GM20000 (cell line): ENCODE data around the gene DCC.

Source experiments
- DNase-seq: peaks from one replicate; pipeline ENCODE4 v3.0.0; 2012; ENCODE audit warnings: low spot score
- CTCF ChIP-seq: IDR thresholded peaks from 2 replicates; pipeline ENCODE4 v1.5.1; 2012; ENCODE audit warnings: mild to moderate bottlenecking, control low read depth; ENCODE audit errors: extremely low read depth, missing control alignments

DCC gene

GRCh38 chr18:53266850-53267249 lies 926.9 kb downstream of the DCC start:
- TF ChIP-seq CTCF = no peak

GRCh38 chr18:53268455-53268854 lies 928.5 kb downstream of the DCC start:
- DNase-seq = no peak
- TF ChIP-seq CTCF = no peak

More at GRCh38 chr18:53266850-53267249, 926.9 kb downstream of the DCC start:
- DNase-seq = no peak

GRCh38 chr18:53281406-53281805 lies 941.4 kb downstream of the DCC start:
- no peak for DNase-seq
- no peak for TF ChIP-seq CTCF

GRCh38 chr18:53283708-53284107 lies 943.7 kb downstream of the DCC start:
- no peak for TF ChIP-seq CTCF
- no peak for DNase-seq

GRCh38 chr18:53305461-53305860 lies 965.5 kb downstream of the DCC start:
- no peak for TF ChIP-seq CTCF

GRCh38 chr18:53319628-53320027 lies 979.6 kb downstream of the DCC start:
- DNase-seq = no peak
- TF ChIP-seq CTCF = no peak

More at GRCh38 chr18:53305461-53305860, 965.5 kb downstream of the DCC start:
- DNase-seq = no peak

GRCh38 chr18:53322163-53322562 lies 982.2 kb downstream of the DCC start:
- no peak for DNase-seq
- no peak for TF ChIP-seq CTCF
